Prostate gland (tissue), 2 donors: ENCODE results near the gene ARHGEF19. TPM values are rescaled to one million over a fixed set of nuclear protein-coding genes. Genes with fewer than 3 reads are reported as not detected.

Source experiments
- DNase-seq: peaks from one replicate; pipeline ENCODE4 v3.0.0-alpha.2; 2019; ENCODE audit warnings: low spot score
- H3K27ac ChIP-seq, 2 donors: fragments of 200-600 bp; sonication (generic); 2 replicates each; pipeline ENCODE4 v1.5.1; 2017 to 2019
- H3K27me3 ChIP-seq: fragments of 200-600 bp; sonication (generic); replicated peaks from 2 replicates; pipeline ENCODE4 v1.5.1; 2019; ENCODE audit not compliant: insufficient read depth
- H3K36me3 ChIP-seq, 2 donors: fragments of 200-600 bp; sonication (generic); 1 replicate in 1 of 2; 2 replicates in 1 of 2; pipeline versions ENCODE4 v1.5.1 to v1.8.1; 2017 to 2019
- H3K4me1 ChIP-seq: fragments of 200-600 bp; sonication (generic); replicated peaks from 2 replicates; pipeline ENCODE4 v1.5.1; 2019
- H3K4me3 ChIP-seq, 2 donors: fragments of 200-600 bp; sonication (generic); 2 replicates each; pipeline ENCODE4 v1.5.1; 2017 to 2019
- H3K9me3 ChIP-seq: fragments of 200-600 bp; sonication (generic); 2 replicates; pipeline ENCODE4 v1.5.1; 2017
- POLR2A ChIP-seq: fragments of 450-650 bp; IDR thresholded peaks from one replicate; pipeline ENCODE4 v1.6.1; 2016; ENCODE audit warnings: antibody characterized with exemption, mild to moderate bottlenecking
- POLR2AphosphoS5 ChIP-seq: sonication (generic); formaldehyde crosslinking; IDR thresholded peaks from one replicate; pipeline ENCODE4 v1.6.1; 2017; ENCODE audit warnings: antibody characterized with exemption
- WGBS: methylation state at CpG from one replicate; pipeline ENCODE4 v1.1.5; 2018; 5-methylcytosine and 5-hydroxymethylcytosine counted together
- intact Hi-C: fragments of 100-400 bp; cut with DNase I; formaldehyde crosslinking; loops from one replicate; pipeline ENCODE4 v1.14.2; 2022
- total RNA-seq, 2 donors: library from RNA; depleted of rRNA; stranded (reverse); fragments of >200 nt; gene quantifications; one replicate each; pipeline ENCODE4 v1.1.0, GENCODE V29; 2016
- TF ChIP-seq, protein P1 (sequence below), 4 experiments: fragments of 200-600 bp in 2 of 4; fragments of 450-650 bp in 2 of 4; sonication (generic) in 2 of 4; IDR thresholded peaks; 1 replicate in 3 of 4; 2 replicates in 1 of 4; pipeline ENCODE4 v1.5.1; 2016 to 2019; ENCODE audit warnings: antibody characterized with exemption in 4 of 4, mild to moderate bottlenecking in 2 of 4, moderate library complexity in 2 of 4

ARHGEF19 gene
- total RNA-seq, 2 donors from 2014 or later: 13.1 to 18.8 TPM

DNA sequence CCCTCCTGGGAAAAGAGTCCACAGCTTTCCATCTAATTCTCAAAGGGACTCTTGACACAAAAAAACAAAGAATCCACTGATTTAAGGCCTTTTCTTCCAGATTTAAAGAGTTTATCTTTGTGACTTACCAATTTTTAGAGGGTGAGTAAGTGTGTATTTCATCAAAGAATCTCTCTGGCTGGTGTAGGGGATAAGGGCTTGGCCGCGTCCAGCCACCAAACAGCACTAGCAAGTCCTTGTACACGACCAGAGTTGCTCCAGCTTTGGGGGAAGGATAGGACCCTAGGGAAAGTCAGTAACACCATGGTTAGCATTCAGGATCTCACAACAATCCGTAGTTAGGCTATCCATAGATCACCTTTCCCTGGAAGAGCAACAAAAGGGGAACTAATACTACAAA is 44.0 kb upstream of the ARHGEF19 start:
- intact Hi-C loops: no loop called here
- WGBS: 81% methylated on average over 4 of the region's 4 CpGs
- TF ChIP-seq POLR2A (no peak), POLR2AphosphoS5 (no peak)
- TF ChIP-seq, protein P1, sequence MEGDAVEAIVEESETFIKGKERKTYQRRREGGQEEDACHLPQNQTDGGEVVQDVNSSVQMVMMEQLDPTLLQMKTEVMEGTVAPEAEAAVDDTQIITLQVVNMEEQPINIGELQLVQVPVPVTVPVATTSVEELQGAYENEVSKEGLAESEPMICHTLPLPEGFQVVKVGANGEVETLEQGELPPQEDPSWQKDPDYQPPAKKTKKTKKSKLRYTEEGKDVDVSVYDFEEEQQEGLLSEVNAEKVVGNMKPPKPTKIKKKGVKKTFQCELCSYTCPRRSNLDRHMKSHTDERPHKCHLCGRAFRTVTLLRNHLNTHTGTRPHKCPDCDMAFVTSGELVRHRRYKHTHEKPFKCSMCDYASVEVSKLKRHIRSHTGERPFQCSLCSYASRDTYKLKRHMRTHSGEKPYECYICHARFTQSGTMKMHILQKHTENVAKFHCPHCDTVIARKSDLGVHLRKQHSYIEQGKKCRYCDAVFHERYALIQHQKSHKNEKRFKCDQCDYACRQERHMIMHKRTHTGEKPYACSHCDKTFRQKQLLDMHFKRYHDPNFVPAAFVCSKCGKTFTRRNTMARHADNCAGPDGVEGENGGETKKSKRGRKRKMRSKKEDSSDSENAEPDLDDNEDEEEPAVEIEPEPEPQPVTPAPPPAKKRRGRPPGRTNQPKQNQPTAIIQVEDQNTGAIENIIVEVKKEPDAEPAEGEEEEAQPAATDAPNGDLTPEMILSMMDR (IDR thresholded peaks at IDR 0.05): no peak
- no peak for DNase-seq
- H3K36me3 ChIP-seq: peaks cover 4 to 7% of the 10 kb centered on the region in 2 donors
- H3K9me3 ChIP-seq: no peaks in the 10 kb centered on the region
- H3K4me1 ChIP-seq: peaks cover 4% of the 10 kb centered on the region
- H3K4me3 ChIP-seq: no peak overlapping the region
- no peaks in the 10 kb centered on the region for H3K27me3 ChIP-seq
- H3K27ac ChIP-seq: no peak overlapping the region

DNA sequence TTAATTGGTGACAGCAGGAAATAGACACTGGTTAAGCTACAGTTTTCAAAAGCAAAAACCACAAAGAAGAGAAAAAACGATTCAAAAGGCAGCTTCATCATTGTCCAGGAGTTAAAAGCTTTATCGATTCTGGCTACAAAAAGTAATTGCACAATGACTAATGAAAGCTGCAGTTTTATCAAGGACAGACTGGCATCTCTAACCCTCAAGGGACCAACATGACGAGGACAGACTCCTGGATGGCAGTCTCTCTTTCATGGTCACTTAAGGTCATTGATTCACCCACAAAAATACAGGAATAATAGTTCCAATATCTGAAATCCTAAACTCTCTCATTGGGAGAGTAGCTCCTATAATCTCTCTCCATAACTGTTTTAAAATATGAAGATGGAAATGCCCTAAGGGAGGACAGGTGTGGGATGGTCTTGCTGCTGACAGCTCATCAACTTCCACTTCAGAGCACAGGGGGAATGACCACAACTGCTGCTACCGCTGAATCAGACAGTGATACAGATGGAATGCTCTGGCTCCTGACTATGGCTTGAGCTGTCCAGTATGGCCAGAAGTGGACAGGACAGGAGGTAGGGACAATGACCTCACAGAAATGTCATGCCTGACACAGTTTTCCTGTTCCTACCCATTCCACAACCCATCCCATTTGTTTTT is 41.9 kb upstream of the ARHGEF19 start:
- H3K9me3 ChIP-seq: no peaks in the 10 kb centered on the region
- no peak overlapping the region for H3K27ac ChIP-seq
- H3K4me3 ChIP-seq: no peak overlapping the region
- peaks cover 4 to 7% of the 10 kb centered on the region in 2 donors for H3K36me3 ChIP-seq
- WGBS: 79% methylated on average over 4 of the region's 4 CpGs
- intact Hi-C loops: no loop called here
- peaks cover 4% of the 10 kb centered on the region for H3K4me1 ChIP-seq
- no peak for TF ChIP-seq POLR2A
- no peak for DNase-seq
- H3K27me3 ChIP-seq: no peaks in the 10 kb centered on the region

DNA sequence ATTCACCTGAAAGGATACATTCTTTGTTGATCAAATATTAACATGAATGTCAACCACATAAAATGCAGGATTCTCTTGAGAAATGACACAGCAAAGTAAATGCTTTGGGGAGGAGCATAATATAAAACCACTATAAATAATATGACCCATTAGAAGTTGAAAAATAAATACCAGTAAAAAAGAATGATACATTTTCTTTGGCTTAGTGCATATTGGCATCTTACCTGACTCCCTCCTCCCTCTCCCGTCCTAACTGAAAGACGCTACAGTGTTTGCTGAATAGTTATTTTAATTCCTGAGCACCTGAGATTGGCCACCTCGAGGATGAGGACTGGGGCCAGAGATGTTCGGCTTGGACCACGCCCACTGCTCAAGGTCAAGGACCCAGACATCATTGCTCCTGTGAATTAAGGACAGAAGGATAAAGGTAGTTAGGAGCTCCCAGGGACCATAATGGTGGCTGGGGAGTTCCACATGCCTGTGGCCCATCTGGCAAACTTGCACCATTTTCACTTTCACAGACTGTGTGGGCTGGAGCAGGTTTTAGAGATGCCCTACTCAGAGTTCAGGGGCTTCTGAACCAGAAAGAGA is 41.0 kb upstream of the ARHGEF19 start:
- Histone ChIP-seq H3K4me1 (peaks cover 4% of the 10 kb centered on the region), H3K27me3 (no peaks in the 10 kb centered on the region), H3K27ac (peak overlapping the region in 1 of 2 donors; percentile 20), H3K36me3 (peaks cover 4 to 7% of the 10 kb centered on the region in 2 donors), H3K4me3 (no peak overlapping the region), H3K9me3 (no peaks in the 10 kb centered on the region)
- WGBS: 56% methylated on average over 5 of the region's 5 CpGs
- DNase-seq: no peak
- intact Hi-C loops: no loop called here
- no peak for TF ChIP-seq POLR2A
- peak; percentile 30 for TF ChIP-seq POLR2AphosphoS5

DNA sequence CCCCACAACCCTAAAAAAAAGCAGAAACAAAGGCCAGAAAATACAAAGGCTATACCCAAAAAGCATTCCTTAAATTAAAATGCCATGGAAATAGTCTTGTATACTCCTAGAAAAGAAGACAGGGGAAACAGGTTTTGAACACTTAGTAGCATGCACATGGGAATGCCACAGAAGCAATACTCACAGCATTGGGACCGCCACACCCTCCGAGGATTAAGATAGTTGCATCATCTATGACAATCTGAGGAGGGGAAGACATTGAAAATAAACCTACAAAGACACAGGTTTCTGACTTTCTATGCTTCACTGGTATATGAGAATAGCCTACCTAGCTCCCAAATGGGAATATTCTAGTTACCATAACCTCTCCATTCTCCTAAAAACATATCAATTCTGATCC is 40.5 kb upstream of the ARHGEF19 start:
- peaks cover 4 to 7% of the 10 kb centered on the region in 2 donors for H3K36me3 ChIP-seq
- no peaks in the 10 kb centered on the region for H3K9me3 ChIP-seq
- H3K27me3 ChIP-seq: no peaks in the 10 kb centered on the region
- no peak for DNase-seq
- H3K4me3 ChIP-seq: no peak overlapping the region
- TF ChIP-seq, protein P1 (IDR thresholded peaks at IDR 0.05): no peak
- TF ChIP-seq POLR2AphosphoS5 (no peak), POLR2A (no peak)
- H3K27ac ChIP-seq: peak overlapping the region in 1 of 2 donors; percentile 20
- 72% methylated on average over 2 of the region's 2 CpGs for WGBS
- peaks cover 8% of the 10 kb centered on the region for H3K4me1 ChIP-seq
- intact Hi-C loops: no loop called here

DNA sequence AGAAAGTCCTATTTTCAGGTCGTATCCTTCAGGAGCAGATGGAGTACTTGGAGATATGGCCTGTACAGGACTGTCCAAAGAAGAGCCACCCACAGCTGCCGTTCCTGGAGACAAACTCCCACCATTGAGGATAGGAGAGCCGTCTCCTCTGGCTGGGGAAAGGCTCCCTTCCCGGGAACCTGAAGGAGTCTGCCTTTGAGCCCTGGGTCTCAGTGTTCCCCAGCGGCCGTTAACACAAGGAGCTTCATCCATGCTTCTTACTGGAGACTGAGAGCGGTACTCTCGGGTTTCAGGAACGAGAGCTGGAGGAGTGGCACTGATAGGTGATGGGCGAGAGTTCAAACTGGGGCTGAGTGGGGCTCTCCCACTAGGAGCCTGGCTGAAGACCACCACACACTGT is 38.9 kb upstream of the ARHGEF19 start:
- WGBS: 74% methylated on average over 10 of the region's 10 CpGs
- TF ChIP-seq POLR2AphosphoS5 (no peak), POLR2A (no peak)
- TF ChIP-seq, protein P1 (IDR thresholded peaks at IDR 0.05): no peak
- Histone ChIP-seq H3K36me3 (peaks cover 2 to 7% of the 10 kb centered on the region in 2 donors), H3K27me3 (no peaks in the 10 kb centered on the region), H3K9me3 (no peaks in the 10 kb centered on the region), H3K27ac (peak overlapping the region; percentile 83), H3K4me1 (peaks cover 16% of the 10 kb centered on the region), H3K4me3 (no peak overlapping the region)
- no peak for DNase-seq
- intact Hi-C loops: no loop called here
